ENCODE data around the gene KRTAP2-4. TPM values are rescaled to one million over a fixed set of nuclear protein-coding genes. Genes with fewer than 3 reads are reported as not detected.
A peak's percentile ranks its signal among the peaks of the same experiment; 100 is the strongest.
"Not testable (repeated sequence)": the region's sequence is repeated elsewhere in the genome, so short reads cannot be mapped to it uniquely, and the experiment has no call there.

The KRTAP2-4 gene
- total and polyA plus RNA-seq, 4 experiments from 2014 or later = not detected

DNA sequence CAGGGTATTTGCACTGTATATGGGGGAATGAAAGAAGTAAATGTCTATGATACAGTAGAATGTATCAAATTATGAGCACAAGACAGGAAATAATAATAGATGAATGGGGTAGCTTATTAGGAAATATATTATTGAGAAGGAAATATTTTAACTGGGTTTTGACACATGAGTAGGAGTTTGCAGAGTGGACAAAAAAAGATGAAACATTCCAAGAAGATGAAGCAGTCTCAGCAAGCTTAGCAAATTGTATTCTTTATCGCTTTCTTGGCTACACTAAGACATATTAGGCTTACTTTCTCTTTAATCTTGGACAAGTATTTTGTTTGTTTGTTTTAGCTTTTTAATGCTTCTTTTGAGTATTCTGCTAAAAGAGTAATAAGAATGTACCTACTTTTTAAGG lies 38.2 kb upstream of the KRTAP2-4 start:
- peaks cover 0 to 30% (median 9%) of the 10 kb centered on the region in 4 donors for H3K4me1 Mint-ChIP-seq

GRCh38 chr17:41101586-41102259 lies 36.0 kb upstream of the KRTAP2-4 start, which contains the start of gene KRTAP4-16:
Gene KRTAP4-16 (minus strand): TSS chr17:41102209. CDS start chr17:41102209, 0 bp downstream.
- no peaks in the 10 kb centered on the region for H3K36me3 ChIP-seq (ENCODE audit: insufficient read depth, low read length)
- H3K36me3 Mint-ChIP-seq = no peaks in the 10 kb centered on the region
- peaks cover 0 to 15% (median 5%) of the 10 kb centered on the region in 4 donors for H3K4me1 Mint-ChIP-seq
- DNase-seq = no peak
- peak within 1 kb of the TSS in 2 of 7 donors; percentile 28 to 59 for H3K27ac Mint-ChIP-seq
- H3K27ac ChIP-seq (ENCODE audit: low read depth, low read length) = no peak within 1 kb of the TSS
- H3K4me3 ChIP-seq (ENCODE audit: low read length in 2 of 2) = no peak within 1 kb of the TSS
- no peak within 1 kb of the TSS for H3K4me3 Mint-ChIP-seq
- H3K27me3 ChIP-seq (ENCODE audit: insufficient read depth, low read length) = no peaks in the 10 kb centered on the region
- H3K9me3 Mint-ChIP-seq = no peaks in the 10 kb centered on the region
- ChIA-PET POLR2A (ENCODE audit: partially characterized antibody) (no interaction called here), CTCF (ENCODE audit: partially characterized antibody) (no interaction called here)
- no peaks in the 10 kb centered on the region for H3K4me1 ChIP-seq (ENCODE audit: insufficient read depth, low read length)
- intact Hi-C loops (cut with micrococcal nuclease) = loop anchor here (5.0 kb wide), 1 partner anchor 221 kb away; no protein-coding TSS in a partner anchor
- no peaks in the 10 kb centered on the region for H3K9me3 ChIP-seq (ENCODE audit: control insufficient read depth in 1 of 2, low read length in 2 of 2)
- peaks cover 14 to 16% of the 10 kb centered on the region in 2 donors for H3K27me3 Mint-ChIP-seq

More for the DNA sequence above, 38.2 kb upstream of the KRTAP2-4 start:
- Histone ChIP-seq H3K9me3 (ENCODE audit: control insufficient read depth in 1 of 2, low read length in 2 of 2) (no peaks in the 10 kb centered on the region), H3K4me1 (ENCODE audit: insufficient read depth, low read length) (no peaks in the 10 kb centered on the region), H3K4me3 (ENCODE audit: low read length in 2 of 2) (no peak overlapping the region), H3K27me3 (ENCODE audit: insufficient read depth, low read length) (no peaks in the 10 kb centered on the region), H3K36me3 (ENCODE audit: insufficient read depth, low read length) (no peaks in the 10 kb centered on the region), H3K27ac (ENCODE audit: low read depth, low read length) (no peak overlapping the region)
- no peaks in the 10 kb centered on the region for H3K36me3 Mint-ChIP-seq
- ChIA-PET CTCF (ENCODE audit: partially characterized antibody) (no interaction called here), POLR2A (ENCODE audit: partially characterized antibody) (no interaction called here)
- no peaks in the 10 kb centered on the region for H3K9me3 Mint-ChIP-seq
- intact Hi-C loops (cut with micrococcal nuclease) = loop anchor here (5.0 kb wide), 1 partner anchor 218 kb away; no protein-coding TSS in a partner anchor
- no peak overlapping the region for H3K4me3 Mint-ChIP-seq
- no peak overlapping the region for H3K27ac Mint-ChIP-seq
- no peak for DNase-seq
- H3K27me3 Mint-ChIP-seq = peaks cover 8 to 19% of the 10 kb centered on the region in 2 donors

DNA sequence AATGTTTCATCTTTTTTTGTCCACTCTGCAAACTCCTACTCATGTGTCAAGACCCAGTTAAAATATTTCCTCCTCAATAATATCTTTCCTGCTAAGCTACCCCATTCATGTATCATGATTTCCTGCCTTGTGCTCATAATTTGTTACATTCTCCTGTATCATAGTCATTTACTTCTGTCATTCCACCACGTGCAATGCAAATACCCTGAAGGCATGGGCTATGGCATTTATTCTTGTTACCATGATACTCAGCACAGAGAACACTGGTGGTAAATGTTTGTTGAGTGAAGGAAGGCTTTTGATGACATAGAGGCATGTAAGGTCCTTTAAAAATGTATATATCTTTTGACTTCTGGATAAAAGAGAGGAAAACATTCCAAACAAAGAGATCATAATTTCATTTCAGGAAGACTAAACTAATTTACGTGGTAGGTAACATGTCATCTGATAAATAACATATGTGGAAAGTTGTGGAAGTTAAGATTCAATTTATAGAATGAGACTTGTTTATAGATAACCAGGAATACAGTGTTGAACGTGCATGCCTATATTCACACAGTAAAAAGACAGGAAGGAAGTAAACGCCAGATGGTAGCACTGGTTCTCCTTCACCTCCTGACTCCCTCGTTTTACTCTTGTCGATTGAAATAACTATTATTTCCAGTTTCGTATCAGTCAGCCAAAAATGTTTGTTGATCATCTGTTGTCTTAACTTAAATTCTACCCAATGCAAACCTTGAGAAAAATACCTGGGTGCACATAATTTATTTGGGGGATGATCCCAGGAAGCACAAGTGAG lies 34.2 kb upstream of the KRTAP2-4 start:
- H3K27ac Mint-ChIP-seq; H3K9me3 Mint-ChIP-seq; H3K27me3 ChIP-seq (ENCODE audit: insufficient read depth, low read length); POLR2A ChIA-PET (ENCODE audit: partially characterized antibody); H3K9me3 ChIP-seq (ENCODE audit: control insufficient read depth in 1 of 2, low read length in 2 of 2); H3K36me3 Mint-ChIP-seq; H3K36me3 ChIP-seq (ENCODE audit: insufficient read depth, low read length); H3K4me1 ChIP-seq (ENCODE audit: insufficient read depth, low read length); H3K4me3 ChIP-seq (ENCODE audit: low read length in 2 of 2); H3K27ac ChIP-seq (ENCODE audit: low read depth, low read length); CTCF ChIA-PET (ENCODE audit: partially characterized antibody); H3K4me1 Mint-ChIP-seq; DNase-seq: not testable (repeated sequence)
- Mint-ChIP-seq H3K4me3 (peak overlapping the region in 2 of 8 donors; percentile 33 to 52), H3K27me3 (peaks cover 14 to 18% of the 10 kb centered on the region in 2 donors)
- intact Hi-C loops (cut with micrococcal nuclease) = loop anchor here (5.0 kb wide), 1 partner anchor 222 kb away; no protein-coding TSS in a partner anchor

DNA sequence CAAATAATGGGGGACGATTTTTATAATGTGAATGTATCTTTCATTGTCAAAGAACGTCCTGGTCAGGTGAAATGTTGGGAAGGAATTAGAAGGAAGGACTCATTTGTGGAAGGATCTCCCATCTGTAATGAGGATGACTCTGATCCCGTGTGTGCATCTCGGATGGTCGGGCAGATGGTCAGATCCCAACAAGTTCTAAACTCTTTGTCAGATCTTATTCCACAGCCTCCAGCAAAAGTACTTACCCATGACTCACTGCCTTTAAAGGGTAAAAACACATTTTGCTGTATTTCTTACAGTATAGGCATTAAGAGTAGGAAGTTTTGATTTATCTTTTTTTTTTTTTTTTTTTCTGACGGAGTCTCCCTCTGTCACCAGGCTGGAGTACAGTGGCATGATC lies 32.8 kb upstream of the KRTAP2-4 start:
- POLR2A ChIA-PET (ENCODE audit: partially characterized antibody) = no interaction called here
- CTCF ChIA-PET (ENCODE audit: partially characterized antibody) = no interaction called here
- Mint-ChIP-seq H3K27me3 (peaks cover 15 to 16% of the 10 kb centered on the region in 2 donors), H3K9me3 (peaks cover 0 to 2% (median 0%) of the 10 kb centered on the region in 8 donors), H3K4me1 (peaks cover 0 to 10% (median 5%) of the 10 kb centered on the region in 4 donors), H3K36me3 (no peaks in the 10 kb centered on the region), H3K4me3 (no peak overlapping the region), H3K27ac (no peak overlapping the region)
- H3K27me3 ChIP-seq (ENCODE audit: insufficient read depth, low read length) = no peaks in the 10 kb centered on the region
- DNase-seq = no peak
- no peak overlapping the region for H3K4me3 ChIP-seq (ENCODE audit: low read length in 2 of 2)
- H3K27ac ChIP-seq (ENCODE audit: low read depth, low read length) = no peak overlapping the region
- intact Hi-C loops (cut with micrococcal nuclease) = no loop called here
- H3K36me3 ChIP-seq (ENCODE audit: insufficient read depth, low read length) = no peaks in the 10 kb centered on the region
- H3K4me1 ChIP-seq (ENCODE audit: insufficient read depth, low read length) = no peaks in the 10 kb centered on the region
- H3K9me3 ChIP-seq (ENCODE audit: control insufficient read depth in 1 of 2, low read length in 2 of 2) = no peaks in the 10 kb centered on the region

GRCh38 chr17:41098042-41098441 lies 32.4 kb upstream of the KRTAP2-4 start, which contains the start of gene KRTAP4-8:
Gene KRTAP4-8 (minus strand): TSS chr17:41098142. CDS start chr17:41098084, 58 bp downstream.
- Mint-ChIP-seq H3K9me3 (peaks cover 0 to 3% (median 1%) of the 10 kb centered on the region in 8 donors), H3K27ac (peak within 1 kb of the TSS in 1 of 7 donors; percentile 29)
- CTCF ChIA-PET (ENCODE audit: partially characterized antibody) = no interaction called here

GRCh38 chr17:41096055-41096454 lies 30.4 kb upstream of the KRTAP2-4 start:
- H3K4me1 ChIP-seq (ENCODE audit: insufficient read depth, low read length) = no peaks in the 10 kb centered on the region
- H3K9me3 Mint-ChIP-seq = peaks cover 0 to 10% (median 4%) of the 10 kb centered on the region in 8 donors
- DNase-seq = no peak
- no peaks in the 10 kb centered on the region for H3K27me3 ChIP-seq (ENCODE audit: insufficient read depth, low read length)
- H3K27me3 Mint-ChIP-seq = peaks cover 15 to 16% of the 10 kb centered on the region in 2 donors
- H3K36me3 Mint-ChIP-seq = no peaks in the 10 kb centered on the region
- no peak overlapping the region for H3K27ac Mint-ChIP-seq
- H3K4me3 ChIP-seq (ENCODE audit: low read length in 2 of 2) = no peak overlapping the region
- no peaks in the 10 kb centered on the region for H3K36me3 ChIP-seq (ENCODE audit: insufficient read depth, low read length)
- POLR2A ChIA-PET (ENCODE audit: partially characterized antibody) = no interaction called here
- CTCF ChIA-PET (ENCODE audit: partially characterized antibody) = no interaction called here
- no peak overlapping the region for H3K4me3 Mint-ChIP-seq
- no peaks in the 10 kb centered on the region for H3K9me3 ChIP-seq (ENCODE audit: control insufficient read depth in 1 of 2, low read length in 2 of 2)
- H3K4me1 Mint-ChIP-seq = peaks cover 0 to 10% (median 5%) of the 10 kb centered on the region in 4 donors
- intact Hi-C loops (cut with micrococcal nuclease) = no loop called here
- no peak overlapping the region for H3K27ac ChIP-seq (ENCODE audit: low read depth, low read length)

More at GRCh38 chr17:41098042-41098441, 32.4 kb upstream of the KRTAP2-4 start, which contains the start of gene KRTAP4-8:
- POLR2A ChIA-PET (ENCODE audit: partially characterized antibody) = no interaction called here
- Histone ChIP-seq H3K4me3 (ENCODE audit: low read length in 2 of 2) (no peak within 1 kb of the TSS), H3K27me3 (ENCODE audit: insufficient read depth, low read length) (no peaks in the 10 kb centered on the region), H3K27ac (ENCODE audit: low read depth, low read length) (no peak within 1 kb of the TSS), H3K36me3 (ENCODE audit: insufficient read depth, low read length) (no peaks in the 10 kb centered on the region), H3K4me1 (ENCODE audit: insufficient read depth, low read length) (no peaks in the 10 kb centered on the region), H3K9me3 (ENCODE audit: control insufficient read depth in 1 of 2, low read length in 2 of 2) (no peaks in the 10 kb centered on the region)
- Mint-ChIP-seq H3K4me1 (peaks cover 0 to 10% (median 5%) of the 10 kb centered on the region in 4 donors), H3K36me3 (no peaks in the 10 kb centered on the region), H3K27me3 (peaks cover 15 to 16% of the 10 kb centered on the region in 2 donors), H3K4me3 (peak within 1 kb of the TSS in 1 of 8 donors; percentile 49)
- intact Hi-C loops (cut with micrococcal nuclease) = no loop called here
- no peak for DNase-seq

- H3K27ac Mint-ChIP-seq = peak overlapping the region in 1 of 7 donors; percentile 25
- CTCF ChIA-PET (ENCODE audit: partially characterized antibody); H3K36me3 ChIP-seq (ENCODE audit: insufficient read depth, low read length); H3K27ac ChIP-seq (ENCODE audit: low read depth, low read length); H3K9me3 ChIP-seq (ENCODE audit: control insufficient read depth in 1 of 2, low read length in 2 of 2); H3K4me1 Mint-ChIP-seq; H3K36me3 Mint-ChIP-seq; H3K4me3 ChIP-seq (ENCODE audit: low read length in 2 of 2); H3K27me3 ChIP-seq (ENCODE audit: insufficient read depth, low read length); DNase-seq; POLR2A ChIA-PET (ENCODE audit: partially characterized antibody); H3K4me1 ChIP-seq (ENCODE audit: insufficient read depth, low read length); H3K4me3 Mint-ChIP-seq; intact Hi-C loops (cut with micrococcal nuclease): not testable (repeated sequence)
- peaks cover 0 to 10% (median 5%) of the 10 kb centered on the region in 8 donors for H3K9me3 Mint-ChIP-seq
- peaks cover 7 to 11% of the 10 kb centered on the region in 2 donors for H3K27me3 Mint-ChIP-seq
Observed at GRCh38 chr17:41088760-41089352, 23.2 kb upstream of the KRTAP2-4 start.
